Retinal pigment epithelial cell (primary cell): Measurements from ENCODE around the gene CLEC16A.

Source experiments
- DNase-seq: peaks from one replicate; pipeline ENCODE4 v3.0.0-alpha.2; 2010; ENCODE audit warnings: low read depth
- H3K4me3 ChIP-seq: 2 replicates; pipeline ENCODE4 v1.5.1; 2011; ENCODE audit warnings: mild to moderate bottlenecking, low read length, control low read depth, moderate library complexity
- CTCF ChIP-seq: conservative IDR thresholded peaks from 2 replicates; pipeline ENCODE4 v1.5.1; 2011; ENCODE audit warnings: low read depth, low read length, control low read depth, inconsistent platforms

CLEC16A gene

DNA sequence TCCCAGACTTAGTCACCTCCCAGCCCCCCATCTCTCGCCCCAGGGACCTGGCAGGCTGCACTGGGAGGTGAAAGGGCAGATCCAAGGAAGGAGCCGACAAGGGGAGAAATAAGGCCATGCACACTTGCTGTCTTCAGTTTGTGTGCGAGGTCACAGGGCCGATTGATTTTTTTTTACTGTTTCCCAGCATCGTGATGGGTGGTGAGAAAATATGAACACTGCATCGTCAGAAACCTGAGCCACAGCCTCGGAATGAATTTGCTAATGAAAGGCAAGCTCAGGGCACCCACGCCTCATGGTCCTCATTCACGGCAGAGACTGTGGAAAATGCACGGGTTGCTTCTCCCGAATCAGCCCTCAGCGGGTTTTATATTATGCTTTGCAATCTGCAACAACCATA lies 213.7 kb downstream of the CLEC16A start:
- no peak overlapping the region for H3K4me3 ChIP-seq
- no peak for DNase-seq
- no peak for TF ChIP-seq CTCF

GRCh38 chr16:11159282-11159681 lies 214.9 kb downstream of the CLEC16A start:
- H3K4me3 ChIP-seq = no peak overlapping the region
- DNase-seq = no peak
- no peak for TF ChIP-seq CTCF

DNA sequence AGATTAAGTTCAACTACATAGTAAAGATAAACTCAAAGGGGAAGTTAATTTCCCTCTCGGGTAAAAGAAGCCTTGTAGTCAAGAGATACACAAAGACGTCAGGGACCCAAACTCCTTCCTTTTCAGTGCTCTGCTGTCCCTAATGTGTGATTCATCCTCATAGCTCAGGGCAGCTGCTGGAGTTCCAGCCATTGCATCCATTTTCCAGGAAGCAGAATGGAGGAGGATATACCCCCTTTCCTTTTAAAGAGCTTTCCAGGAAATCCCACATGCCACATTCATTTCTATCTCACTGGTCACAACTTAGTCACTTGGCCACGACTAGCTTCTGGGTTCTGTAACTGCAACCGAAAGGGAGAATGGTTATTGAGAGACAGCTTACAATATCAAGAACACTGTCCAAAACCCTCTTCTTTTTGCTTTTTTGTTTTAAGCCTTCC lies 216.3 kb downstream of the CLEC16A start:
- no peak for DNase-seq
- no peak overlapping the region for H3K4me3 ChIP-seq
- TF ChIP-seq CTCF = no peak

GRCh38 chr16:11161439-11161838 lies 217.1 kb downstream of the CLEC16A start:
- H3K4me3 ChIP-seq = no peak overlapping the region
- no peak for TF ChIP-seq CTCF
- no peak for DNase-seq

DNA sequence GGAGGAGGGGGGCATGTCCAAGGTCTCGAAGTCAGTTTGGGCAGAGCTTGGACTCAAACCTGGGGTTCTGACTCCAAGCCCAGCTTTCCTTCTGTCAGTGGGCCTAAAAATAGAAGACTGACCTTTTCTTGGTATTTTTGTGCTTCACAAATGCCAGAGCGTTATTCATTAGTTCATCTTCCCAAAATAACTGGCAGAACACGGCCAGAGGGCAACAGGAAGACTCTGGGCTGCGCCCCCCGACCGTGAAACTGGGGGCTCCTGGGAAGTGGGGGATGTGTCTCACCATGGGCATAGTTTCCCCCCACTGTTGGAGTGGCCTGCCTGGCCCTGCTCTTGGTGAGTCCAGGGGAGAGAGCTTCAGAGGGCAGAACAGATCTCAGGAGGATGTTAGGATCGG lies 217.6 kb downstream of the CLEC16A start:
- no peak overlapping the region for H3K4me3 ChIP-seq
- no peak for DNase-seq
- no peak for TF ChIP-seq CTCF

GRCh38 chr16:11162586-11163268 lies 218.4 kb downstream of the CLEC16A start:
- no peak for TF ChIP-seq CTCF
- no peak for DNase-seq
- H3K4me3 ChIP-seq = no peak overlapping the region

DNA sequence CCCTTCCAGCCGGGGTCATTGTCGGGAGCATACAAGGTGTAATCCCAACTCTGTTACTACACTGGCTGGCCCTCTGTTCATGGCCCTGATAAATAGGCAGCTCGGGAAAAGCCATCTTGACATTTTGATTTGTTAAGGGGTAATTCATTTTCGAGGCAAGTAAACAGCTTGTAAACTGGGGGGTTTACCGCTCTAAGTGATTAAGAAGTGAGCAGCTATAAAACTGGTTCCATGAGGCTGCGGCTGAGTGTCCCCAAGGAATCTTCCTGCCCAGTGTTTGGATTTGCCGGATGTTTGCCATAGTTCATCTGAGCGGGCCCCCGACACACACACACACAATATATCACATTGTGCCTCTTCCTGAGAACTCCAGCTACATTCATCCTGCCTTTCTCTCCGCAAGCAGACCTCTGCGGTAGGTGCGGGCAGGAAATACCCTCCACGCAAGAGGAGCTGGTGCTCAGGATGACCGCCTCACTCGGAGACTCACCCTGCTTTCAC lies 219.4 kb downstream of the CLEC16A start:
- TF ChIP-seq CTCF = no peak

More for the DNA sequence above, 219.4 kb downstream of the CLEC16A start:
- DNase-seq = no peak
- no peak overlapping the region for H3K4me3 ChIP-seq
